GM18907 (cell line): ENCODE data around the gene TXLNA.

ENCODE experiments used
- ATAC-seq: cut with Tn5 transposase; IDR thresholded peaks from one replicate; pipeline ENCODE4 v1.9.1; 2021; ENCODE audit warnings: mild to moderate bottlenecking, moderate library complexity; ENCODE audit not compliant: unreplicated experiment

Gene TXLNA

GRCh38 chr1:32182060-32182459 is 2.6 kb downstream of the TXLNA start:
- ATAC-seq, result no peak

- no peak for ATAC-seq
These were observed 5.2 kb downstream of the TXLNA start for GRCh38 chr1:32184650-32185049.

DNA sequence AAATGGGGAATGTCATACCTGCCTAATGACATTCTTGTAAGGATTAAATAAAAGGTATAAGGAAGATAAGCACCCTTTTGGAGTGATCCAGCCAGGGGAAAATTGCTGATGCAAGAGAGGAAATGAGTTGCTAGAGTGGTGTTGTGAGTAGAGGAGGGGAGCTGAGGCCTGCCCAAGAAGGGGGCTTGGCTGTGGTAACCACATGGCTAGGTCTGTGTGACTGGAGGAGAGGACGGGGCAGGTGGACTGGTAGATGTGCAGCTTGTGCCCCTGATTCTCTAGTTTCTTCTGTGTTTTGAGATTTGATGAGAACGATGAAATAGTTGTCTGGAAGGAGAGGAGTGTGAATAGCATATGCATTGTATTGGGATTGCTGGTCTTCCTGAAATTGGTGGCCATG is 6.6 kb downstream of the TXLNA start:
- no peak for ATAC-seq

GRCh38 chr1:32186491-32186890 is 7.0 kb downstream of the TXLNA start:
- ATAC-seq, result no peak

DNA sequence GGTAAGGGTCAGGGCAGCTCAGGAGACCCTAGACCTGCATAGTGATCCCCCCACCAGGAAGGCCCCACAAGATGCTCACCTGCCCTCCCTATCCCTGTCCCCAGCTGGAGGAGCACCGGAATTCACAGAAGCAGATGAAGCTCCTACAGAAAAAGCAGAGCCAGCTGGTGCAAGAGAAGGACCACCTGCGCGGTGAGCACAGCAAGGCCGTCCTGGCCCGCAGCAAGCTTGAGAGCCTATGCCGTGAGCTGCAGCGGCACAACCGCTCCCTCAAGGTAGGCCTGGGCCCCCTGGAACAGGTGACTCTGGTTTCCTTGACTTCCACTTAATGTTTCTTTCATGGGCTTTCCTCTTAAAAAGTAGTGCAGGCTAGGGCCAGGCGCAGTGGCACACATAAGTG is 8.4 kb downstream of the TXLNA start:
- ATAC-seq, result no peak

GRCh38 chr1:32192220-32192948 is 12.9 kb downstream of the TXLNA start:
- no peak for ATAC-seq

GRCh38 chr1:32194984-32195383 is 15.5 kb downstream of the TXLNA start:
- no peak for ATAC-seq

GRCh38 chr1:32195531-32195930 is 16.1 kb downstream of the TXLNA start:
- ATAC-seq, result no peak

GRCh38 chr1:32195972-32196823 is 16.7 kb downstream of the TXLNA start:
- no peak for ATAC-seq

DNA sequence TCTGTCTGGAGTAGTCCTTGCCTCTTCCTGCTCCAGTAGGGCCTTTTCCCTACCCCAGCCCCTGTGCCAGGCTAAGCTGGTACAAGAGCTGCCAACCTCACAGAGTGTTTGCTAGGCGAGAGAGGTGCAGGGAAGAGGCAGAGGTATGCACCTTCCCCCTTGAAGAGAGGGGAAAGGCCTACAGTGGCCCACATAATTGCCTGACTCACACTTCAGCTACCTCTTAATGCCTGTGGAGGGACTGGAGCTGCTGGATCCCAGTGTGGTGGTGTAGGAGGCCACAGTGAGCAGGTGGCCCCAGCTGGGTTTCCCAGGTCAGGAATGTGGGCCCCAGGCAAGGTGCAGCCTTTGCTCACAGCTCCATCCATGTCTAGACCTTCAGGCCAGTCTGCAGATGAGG is 17.6 kb downstream of the TXLNA start:
- no peak for ATAC-seq

DNA sequence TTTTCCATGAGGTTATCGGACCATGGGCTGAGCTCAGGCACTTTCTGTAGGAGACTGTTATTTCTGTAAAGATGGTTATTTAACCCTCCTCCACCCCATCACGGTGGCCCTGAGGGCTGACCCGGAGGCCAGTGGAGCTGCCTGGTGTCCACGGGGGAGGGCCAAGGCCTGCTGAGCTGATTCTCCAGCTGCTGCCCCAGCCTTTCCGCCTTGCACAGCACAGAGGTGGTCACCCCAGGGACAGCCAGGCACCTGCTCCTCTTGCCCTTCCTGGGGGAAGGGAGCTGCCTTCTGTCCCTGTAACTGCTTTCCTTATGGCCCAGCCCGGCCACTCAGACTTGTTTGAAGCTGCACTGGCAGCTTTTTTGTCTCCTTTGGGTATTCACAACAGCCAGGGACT is 18.4 kb downstream of the TXLNA start:
- no peak for ATAC-seq

GRCh38 chr1:32198237-32199042 is 19.0 kb downstream of the TXLNA start:
- ATAC-seq, result no peak

DNA sequence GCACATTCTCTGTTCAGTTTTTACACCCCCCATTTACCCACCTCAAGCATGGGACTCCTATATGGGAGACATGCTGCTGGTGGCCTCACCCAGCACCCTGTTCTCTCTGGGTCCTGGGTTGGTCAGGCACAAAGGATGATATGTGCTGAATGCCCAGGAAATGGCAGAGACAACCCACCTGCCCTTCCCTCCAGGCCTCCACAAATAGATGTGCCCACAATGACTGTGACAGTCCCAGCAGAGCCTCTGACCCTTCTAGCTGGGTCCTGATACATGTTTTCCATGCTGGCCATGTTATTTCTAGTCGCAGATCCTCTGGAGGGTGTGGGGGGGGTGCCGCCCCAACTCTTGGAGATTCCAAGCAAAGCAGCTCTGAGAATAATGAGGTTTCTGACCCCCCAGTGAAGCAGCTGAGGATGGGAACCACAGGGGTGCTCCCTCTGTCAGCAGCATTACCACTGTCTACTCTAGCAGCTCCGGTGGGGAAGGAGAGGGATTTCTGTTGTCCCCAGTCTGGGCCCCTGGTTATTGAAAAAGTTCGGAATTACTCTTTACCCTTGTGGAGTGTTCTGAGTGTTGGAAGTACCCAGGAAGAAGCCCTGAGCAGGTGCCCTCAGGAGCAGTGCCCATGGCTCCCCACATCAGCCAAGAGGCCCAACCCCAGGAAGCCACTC is 19.7 kb downstream of the TXLNA start:
- ATAC-seq, result no peak

DNA sequence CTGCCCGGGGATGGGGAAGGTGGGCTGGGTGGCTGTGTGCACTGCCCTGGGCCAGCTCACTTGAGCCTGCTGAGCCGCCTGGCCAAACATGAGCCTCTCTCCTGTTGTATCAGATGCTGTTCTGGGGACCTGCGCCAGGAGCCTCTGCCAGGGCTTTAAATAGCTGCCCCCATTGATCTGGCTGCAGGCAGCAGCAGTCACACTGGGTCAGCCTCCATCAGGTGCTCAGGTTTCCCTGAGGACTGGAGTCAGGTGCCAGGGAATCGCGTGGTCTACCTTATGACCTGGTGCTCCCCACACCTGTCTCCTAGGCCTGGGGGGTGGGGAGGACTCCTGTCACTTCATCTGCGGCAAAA is 20.2 kb downstream of the TXLNA start:
- no peak for ATAC-seq

- no peak for ATAC-seq
These were observed 20.9 kb downstream of the TXLNA start, which contains the start of gene CCDC28B for GRCh38 chr1:32200226-32201010. Gene CCDC28B (plus strand): TSS chr1:32200595. CDS start chr1:32201936, 1,341 bp downstream.

DNA sequence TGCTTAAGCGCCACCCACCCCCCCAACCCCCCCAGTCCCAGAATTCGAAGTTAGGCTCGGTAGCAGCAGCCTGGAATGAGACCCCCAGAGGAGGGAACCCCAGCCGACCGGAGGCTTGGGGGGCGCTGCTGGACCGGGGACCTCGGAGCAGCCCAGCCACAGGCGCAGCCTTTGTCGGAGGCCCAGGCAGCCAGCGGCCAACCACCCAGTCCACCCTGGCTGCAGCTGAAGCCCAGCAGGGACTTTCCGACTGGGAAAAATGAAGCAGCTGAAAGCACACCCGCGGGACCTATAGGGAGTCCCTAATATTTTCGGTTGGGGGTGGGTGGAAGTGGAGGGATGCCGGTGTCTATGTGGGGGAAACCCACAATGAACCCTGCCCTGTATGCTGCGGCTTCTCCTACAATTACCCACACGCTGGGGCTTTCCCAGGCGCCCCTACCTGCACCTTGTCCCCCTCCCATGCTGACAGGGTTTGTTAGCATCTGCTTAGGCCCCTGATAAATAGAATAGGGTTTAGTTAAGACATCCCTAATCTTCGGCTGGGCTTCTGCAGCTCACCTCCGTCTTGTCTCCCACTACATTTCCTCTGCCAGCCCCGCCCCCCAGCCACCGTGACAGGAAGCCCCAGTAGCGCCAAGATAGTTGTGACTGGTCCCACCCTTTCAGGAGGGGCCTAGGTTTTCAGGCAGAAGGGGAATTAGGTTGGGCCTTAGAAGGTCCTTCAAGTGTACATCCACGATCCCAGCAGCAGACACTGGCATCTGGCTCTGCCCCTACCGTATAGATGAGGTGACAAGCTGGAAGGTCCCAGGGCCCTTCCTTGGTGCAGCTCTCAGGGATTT is 21.8 kb downstream of the TXLNA start:
- peak; percentile 38 for ATAC-seq

GRCh38 chr1:32204943-32205361 is 25.5 kb downstream of the TXLNA start:
- ATAC-seq, result no peak

- peak; percentile 45 for ATAC-seq
These were observed 26.2 kb downstream of the TXLNA start, which contains the start of gene IQCC for GRCh38 chr1:32205401-32206370. Gene IQCC (plus strand): TSS chr1:32205671. CDS start chr1:32205682, 11 bp downstream.
